Effector CD4-positive, alpha-beta T cell (primary cell): ENCODE data around the gene SESTD1.
A peak's percentile ranks its signal among the peaks of the same experiment; 100 is the strongest.

Experiments used
- DNase-seq: peaks from one replicate; pipeline ENCODE4 v3.0.0-alpha.2; 2020
- total RNA-seq: gene quantifications from one replicate; lab custom pipeline; 2026; lab: John Stamatoyannopoulos, UW

SESTD1 gene, protein sequence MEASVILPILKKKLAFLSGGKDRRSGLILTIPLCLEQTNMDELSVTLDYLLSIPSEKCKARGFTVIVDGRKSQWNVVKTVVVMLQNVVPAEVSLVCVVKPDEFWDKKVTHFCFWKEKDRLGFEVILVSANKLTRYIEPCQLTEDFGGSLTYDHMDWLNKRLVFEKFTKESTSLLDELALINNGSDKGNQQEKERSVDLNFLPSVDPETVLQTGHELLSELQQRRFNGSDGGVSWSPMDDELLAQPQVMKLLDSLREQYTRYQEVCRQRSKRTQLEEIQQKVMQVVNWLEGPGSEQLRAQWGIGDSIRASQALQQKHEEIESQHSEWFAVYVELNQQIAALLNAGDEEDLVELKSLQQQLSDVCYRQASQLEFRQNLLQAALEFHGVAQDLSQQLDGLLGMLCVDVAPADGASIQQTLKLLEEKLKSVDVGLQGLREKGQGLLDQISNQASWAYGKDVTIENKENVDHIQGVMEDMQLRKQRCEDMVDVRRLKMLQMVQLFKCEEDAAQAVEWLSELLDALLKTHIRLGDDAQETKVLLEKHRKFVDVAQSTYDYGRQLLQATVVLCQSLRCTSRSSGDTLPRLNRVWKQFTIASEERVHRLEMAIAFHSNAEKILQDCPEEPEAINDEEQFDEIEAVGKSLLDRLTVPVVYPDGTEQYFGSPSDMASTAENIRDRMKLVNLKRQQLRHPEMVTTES
- 28.1 reads per million, percentile 55 among the genes with 10 or more reads in this experiment for total RNA-seq

GRCh38 chr2:179264368-179265081, at the start of gene SESTD1:
TSS of gene SESTD1 (minus strand) at chr2:179264832. CDS start at chr2:179191841, 72,991 bp downstream.
- DNase-seq = peak; percentile 38

GRCh38 chr2:179313057-179313456, 48.4 kb upstream of the SESTD1 start:
- DNase-seq = no peak

DNA sequence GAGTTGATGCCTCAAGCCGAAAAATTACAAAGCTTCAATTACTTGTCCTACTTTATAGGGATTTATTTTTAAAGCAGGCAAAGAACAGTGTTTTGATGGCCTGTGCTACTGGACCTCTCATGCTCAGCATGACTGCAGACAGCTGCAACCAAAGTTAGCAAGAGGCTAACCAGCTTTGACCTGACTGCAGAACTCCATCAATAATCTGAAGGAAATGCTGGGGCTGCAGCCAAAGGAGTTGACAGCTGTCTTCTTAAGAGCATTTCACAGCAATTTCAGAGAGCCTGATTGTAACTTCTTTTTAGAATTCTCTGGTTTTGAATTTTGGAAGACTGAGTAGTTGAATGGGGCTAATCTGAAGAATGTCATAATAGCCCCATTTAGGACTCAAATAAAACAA, 46.5 kb upstream of the SESTD1 start:
- no peak for DNase-seq

GRCh38 chr2:179307616-179308371, 43.2 kb upstream of the SESTD1 start:
- no peak for DNase-seq

GRCh38 chr2:179305125-179305524, 40.5 kb upstream of the SESTD1 start:
- DNase-seq = no peak

DNA sequence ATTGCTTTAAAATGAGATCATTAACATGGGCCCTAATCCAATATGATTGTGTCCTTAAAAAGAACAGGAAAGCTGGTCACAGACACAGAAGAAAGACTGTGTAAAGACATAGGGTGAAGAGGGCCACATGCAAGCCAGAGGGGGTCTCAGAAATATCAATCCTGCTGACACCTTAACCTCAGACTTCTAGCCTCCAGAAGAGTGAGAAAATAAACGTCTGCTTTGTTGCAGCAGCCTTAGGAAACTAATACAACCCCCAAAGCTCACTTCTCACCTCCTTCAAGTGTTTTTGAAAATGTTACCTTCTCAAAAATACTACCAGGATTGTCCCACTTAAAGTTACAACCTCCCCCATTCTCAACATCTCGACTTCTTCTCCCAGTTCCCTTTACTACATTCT, 39.8 kb upstream of the SESTD1 start:
- no peak for DNase-seq

DNA sequence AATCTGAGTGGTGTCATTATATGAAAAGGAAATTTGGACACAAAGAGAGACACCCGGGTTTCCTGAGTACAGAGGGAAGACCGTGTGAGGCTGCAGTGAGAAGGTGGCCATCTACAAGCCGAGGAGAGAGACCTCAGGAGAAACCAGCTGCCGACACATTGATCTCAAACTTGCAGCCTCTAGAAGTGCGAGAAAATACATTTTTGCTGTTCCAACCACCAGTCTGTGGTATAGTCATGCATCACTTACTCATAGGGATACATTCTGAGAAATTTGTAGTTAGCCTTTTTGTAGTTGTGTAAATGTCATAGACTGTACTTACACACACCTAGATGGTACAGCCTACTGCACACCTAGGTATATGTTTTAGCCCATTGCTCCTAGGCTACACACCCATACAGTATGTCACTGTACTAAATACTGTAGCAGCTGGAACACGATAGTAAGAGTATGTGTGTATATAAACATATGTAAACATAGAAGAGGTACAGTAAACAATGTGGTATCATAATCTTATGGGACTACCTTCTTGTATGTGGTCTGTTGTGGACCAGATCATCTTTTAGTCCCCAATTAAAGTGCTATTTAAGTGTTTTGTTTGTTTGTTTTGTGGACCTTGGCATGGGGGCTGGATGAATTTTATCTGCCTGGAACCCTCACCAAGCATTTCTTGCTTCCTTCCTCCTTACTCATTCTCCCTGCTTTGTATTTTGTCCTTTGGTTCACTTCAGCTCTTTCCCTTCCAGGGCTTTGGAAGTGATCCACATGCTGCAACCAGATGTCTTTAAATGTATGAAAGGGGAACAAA, 38.3 kb upstream of the SESTD1 start:
- DNase-seq = no peak

DNA sequence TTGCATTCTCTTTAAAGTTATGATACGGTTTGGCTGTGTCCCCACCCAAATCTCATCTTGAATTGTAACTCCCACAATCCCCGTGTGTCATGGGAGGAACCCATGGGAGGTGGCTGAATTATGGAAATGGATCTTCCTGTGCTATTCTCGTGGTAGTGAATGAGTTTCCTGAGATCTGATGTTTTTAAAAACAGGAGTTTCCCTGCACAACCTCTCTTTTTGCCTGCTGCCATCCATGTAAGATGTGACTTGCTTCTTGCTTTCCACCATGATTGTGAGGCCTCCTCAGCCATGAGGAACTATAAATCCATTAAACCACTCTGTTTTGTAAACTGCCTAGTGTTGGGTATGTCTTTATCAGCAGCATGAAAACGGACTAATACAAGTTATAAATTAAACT, 37.5 kb upstream of the SESTD1 start:
- DNase-seq = no peak

DNA sequence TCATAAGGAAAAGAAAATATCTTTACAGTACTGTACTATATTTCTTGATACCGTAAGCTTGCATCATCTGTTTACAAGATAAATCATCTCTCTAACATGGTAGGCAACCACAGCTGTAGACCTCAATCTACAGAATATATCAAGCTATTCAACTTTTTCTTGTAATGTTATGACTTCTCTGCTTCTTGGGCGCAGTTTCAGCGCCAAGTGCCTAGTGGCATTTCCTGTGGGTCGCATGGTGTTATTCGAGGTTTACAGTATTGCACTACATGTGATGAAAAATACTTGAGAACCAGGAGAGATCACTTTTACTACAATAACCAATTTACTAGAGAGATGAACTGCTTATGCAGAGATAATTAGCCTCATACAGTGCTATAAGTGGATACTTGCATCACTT, 34.0 kb upstream of the SESTD1 start:
- DNase-seq = no peak

- no peak for DNase-seq
Measured at GRCh38 chr2:179297927-179298326, 33.3 kb upstream of the SESTD1 start.

DNA sequence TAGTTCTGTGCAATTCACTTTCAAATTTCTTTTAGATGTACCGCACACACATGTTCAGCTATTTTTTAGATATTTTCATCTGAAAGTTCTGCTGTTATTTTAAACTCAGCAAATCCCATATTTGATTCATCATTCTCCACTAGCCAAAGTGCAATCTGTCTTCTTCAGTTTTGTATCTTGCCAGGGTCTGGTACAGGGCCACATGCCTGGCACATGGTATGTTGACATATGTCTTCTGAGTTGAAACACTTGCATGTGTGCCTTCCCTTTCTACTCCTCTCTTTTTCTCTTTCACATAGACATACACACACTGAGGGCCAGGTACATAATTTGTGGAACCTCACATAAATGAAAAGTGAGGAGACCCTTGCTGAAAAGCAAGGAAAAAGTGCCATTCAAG, 25.7 kb upstream of the SESTD1 start:
- DNase-seq = no peak

DNA sequence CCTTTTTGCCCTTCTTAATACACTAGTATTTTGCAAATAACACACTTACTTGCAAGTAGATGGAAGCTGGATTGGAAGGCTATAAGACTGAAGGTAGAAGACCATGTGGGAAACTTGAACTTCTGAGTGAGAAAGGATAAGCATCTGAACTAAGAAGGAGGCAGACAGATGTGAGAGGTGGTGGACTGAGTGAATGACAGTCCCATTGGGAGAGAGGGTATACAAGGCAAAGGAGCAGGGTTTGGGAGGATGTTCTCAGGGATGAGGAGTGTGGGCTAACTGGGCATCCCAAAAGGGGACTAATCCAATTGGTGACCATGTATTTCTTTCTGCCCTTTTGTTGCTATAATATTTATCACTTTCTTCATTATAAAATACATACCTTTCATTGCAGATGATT, 20.4 kb upstream of the SESTD1 start:
- DNase-seq = no peak

GRCh38 chr2:179277429-179278196, 13.0 kb upstream of the SESTD1 start:
- no peak for DNase-seq

- DNase-seq = no peak
Measured at GRCh38 chr2:179275253-179276012, 10.8 kb upstream of the SESTD1 start.

GRCh38 chr2:179274749-179275148, 10.1 kb upstream of the SESTD1 start:
- no peak for DNase-seq

DNA sequence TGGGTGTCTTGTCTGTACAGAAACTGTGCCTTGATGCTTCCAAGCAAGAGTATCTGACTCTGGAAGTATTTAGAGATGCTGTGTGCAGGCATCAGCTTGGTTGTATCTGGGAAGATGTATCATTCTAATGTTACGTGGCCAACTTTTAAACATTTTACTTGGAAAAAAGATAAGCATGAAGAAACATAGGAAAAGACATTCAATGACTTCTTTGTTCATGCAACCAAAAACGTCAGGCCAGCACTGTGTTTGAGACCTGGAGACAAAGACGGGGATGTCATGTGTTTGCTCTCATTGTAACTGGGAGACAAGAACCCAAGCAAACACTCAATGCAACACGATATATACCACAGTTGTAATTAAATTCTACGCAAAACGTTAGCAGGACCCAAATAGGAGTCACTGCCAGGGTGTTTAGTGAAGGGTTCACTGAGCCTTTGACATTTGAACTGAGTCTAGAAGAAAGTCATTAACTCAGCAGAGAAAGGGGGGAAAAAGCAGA, 8.9 kb upstream of the SESTD1 start:
- DNase-seq = no peak

DNA sequence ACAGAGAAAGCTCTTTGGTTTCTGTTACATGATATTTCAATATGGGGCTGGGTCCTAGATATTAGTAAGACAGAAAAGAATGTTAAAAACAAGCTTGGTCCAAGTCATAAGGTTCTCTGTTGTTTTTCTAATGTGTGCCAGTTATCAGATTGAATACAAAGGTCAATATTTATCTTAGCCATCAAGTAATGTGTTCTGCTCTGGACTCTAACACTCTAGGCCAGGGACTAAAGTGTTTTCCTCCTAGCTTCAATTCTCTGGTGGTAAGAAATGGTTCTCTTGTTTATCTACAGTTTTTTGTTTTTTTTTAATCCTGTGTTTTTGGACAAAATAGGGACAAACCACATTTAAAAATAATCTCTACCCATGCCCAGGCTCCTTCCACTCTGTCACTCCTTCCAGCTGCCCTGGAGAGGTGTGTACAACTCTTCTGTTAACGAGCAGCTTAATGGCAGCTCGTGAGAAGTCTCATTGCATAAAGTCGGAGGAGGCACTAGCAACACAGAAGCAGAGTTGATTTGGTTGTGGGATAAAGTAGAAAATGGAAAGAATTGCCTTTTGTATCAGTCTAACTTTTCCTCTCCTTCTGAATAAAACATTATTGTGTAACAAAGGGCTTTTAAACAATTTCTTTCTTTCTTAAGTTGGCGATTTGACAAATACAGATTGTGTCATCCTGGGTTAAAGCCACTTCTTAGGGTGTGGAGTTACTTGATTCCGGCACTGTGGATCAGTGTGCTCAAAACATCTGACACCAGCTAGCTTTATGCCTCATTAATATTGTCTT, 8.0 kb upstream of the SESTD1 start:
- no peak for DNase-seq

- DNase-seq = no peak
Measured at GRCh38 chr2:179270689-179271088, 6.1 kb upstream of the SESTD1 start.

- DNase-seq = no peak
Measured at GRCh38 chr2:179268277-179268925, 3.8 kb upstream of the SESTD1 start.
